Measurements from ENCODE around the gene FAAH2.

FAAH2 gene, protein sequence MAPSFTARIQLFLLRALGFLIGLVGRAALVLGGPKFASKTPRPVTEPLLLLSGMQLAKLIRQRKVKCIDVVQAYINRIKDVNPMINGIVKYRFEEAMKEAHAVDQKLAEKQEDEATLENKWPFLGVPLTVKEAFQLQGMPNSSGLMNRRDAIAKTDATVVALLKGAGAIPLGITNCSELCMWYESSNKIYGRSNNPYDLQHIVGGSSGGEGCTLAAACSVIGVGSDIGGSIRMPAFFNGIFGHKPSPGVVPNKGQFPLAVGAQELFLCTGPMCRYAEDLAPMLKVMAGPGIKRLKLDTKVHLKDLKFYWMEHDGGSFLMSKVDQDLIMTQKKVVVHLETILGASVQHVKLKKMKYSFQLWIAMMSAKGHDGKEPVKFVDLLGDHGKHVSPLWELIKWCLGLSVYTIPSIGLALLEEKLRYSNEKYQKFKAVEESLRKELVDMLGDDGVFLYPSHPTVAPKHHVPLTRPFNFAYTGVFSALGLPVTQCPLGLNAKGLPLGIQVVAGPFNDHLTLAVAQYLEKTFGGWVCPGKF

DNA sequence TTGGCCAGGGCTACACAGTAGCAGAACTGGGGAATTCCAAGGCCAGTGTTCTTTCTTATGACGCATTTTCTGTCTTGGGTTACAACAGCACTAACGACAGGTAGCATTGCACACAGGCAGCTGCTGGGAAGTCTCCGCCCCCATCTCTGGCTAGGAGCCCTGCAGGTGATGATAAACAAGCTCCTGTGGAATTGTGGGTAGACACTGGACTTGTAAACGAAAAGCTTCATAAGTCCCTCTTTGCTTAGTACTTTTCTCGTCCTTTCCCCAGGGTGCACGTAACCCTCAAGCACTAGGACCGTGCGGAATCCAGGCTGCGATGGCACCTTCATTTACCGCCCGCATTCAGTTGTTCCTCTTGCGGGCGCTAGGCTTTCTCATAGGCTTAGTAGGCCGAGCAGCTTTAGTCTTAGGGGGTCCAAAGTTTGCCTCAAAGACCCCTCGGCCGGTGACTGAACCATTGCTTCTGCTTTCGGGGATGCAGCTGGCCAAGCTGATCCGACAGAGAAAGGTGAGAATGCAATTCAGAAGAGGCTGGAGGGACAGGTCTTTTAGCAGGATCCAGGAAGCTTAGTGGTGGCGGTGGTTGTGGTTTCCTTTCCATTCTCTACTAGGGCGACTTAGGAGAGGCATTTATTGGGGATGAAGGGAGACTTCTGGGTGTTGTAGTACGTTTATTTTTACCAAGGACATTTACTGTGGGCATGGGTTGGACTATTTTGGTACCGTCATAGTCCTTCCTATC, at the start of gene FAAH2:
Gene FAAH2 (plus strand): TSS at position 200 of the 745 bp plus-strand sequence. CDS start 120 bp downstream, at position 320.
- peaks cover 0 to 11% (median 3%) of the 10 kb centered on the region in 5 donors for H3K9me3 ChIP-seq (ENCODE audit: control insufficient read depth in 5 of 5, low read length in 5 of 5)
- peaks cover 0 to 11% (median 7%) of the 10 kb centered on the region in 5 donors for H3K27me3 ChIP-seq (ENCODE audit: control insufficient read depth in 5 of 5, insufficient read depth in 4 of 5, low read length in 5 of 5)
- H3K9ac ChIP-seq (ENCODE audit: low read length in 5 of 5) = no peak within 1 kb of the TSS
- no peak within 1 kb of the TSS for H3K27ac ChIP-seq (ENCODE audit: low read depth, low read length)
- no peaks in the 10 kb centered on the region for H3K36me3 ChIP-seq (ENCODE audit: control insufficient read depth in 5 of 5, insufficient read depth in 5 of 5, low read length in 5 of 5)
- no peaks in the 10 kb centered on the region for H3K4me1 ChIP-seq (ENCODE audit: control insufficient read depth in 5 of 5, insufficient read depth in 5 of 5, low read length in 5 of 5)
- peak within 1 kb of the TSS in 3 of 5 donors; percentile 0 to 33 (median 22) for H3K4me3 ChIP-seq (ENCODE audit: low read depth in 1 of 5, low read length in 5 of 5)

DNA sequence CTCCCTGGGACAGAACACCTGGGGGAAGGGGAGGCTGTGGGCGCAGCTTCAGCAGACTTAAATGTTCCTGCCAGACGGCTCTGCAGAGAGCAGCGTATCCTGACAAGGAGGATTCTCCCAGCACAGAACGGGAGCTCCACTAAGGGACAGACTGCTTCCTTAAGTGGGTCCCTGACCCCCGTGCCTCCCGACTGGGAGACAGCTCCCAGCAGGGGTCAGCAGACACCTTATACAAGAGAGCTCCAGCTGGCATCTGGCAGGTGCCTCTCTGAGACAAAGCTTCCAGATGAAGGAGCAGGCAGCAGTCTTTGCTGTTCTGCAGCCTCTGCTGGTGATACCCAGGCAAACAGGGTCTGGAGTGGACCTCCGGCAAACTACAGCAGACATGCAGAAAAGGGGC, 44.5 kb upstream of the FAAH2 start:
- Histone ChIP-seq H3K9me3 (ENCODE audit: control insufficient read depth in 5 of 5, low read length in 5 of 5) (peaks cover 0 to 15% (median 14%) of the 10 kb centered on the region in 5 donors), H3K4me1 (ENCODE audit: control insufficient read depth in 5 of 5, insufficient read depth in 5 of 5, low read length in 5 of 5) (no peaks in the 10 kb centered on the region), H3K9ac (ENCODE audit: low read length in 5 of 5) (no peak overlapping the region), H3K36me3 (ENCODE audit: control insufficient read depth in 5 of 5, insufficient read depth in 5 of 5, low read length in 5 of 5) (peaks cover 0 to 8% (median 0%) of the 10 kb centered on the region in 5 donors), H3K27ac (ENCODE audit: low read depth, low read length) (no peak overlapping the region), H3K4me3 (ENCODE audit: low read depth in 1 of 5, low read length in 5 of 5) (no peak overlapping the region), H3K27me3 (ENCODE audit: control insufficient read depth in 5 of 5, insufficient read depth in 4 of 5, low read length in 5 of 5) (peaks cover 0 to 8% (median 4%) of the 10 kb centered on the region in 5 donors)

DNA sequence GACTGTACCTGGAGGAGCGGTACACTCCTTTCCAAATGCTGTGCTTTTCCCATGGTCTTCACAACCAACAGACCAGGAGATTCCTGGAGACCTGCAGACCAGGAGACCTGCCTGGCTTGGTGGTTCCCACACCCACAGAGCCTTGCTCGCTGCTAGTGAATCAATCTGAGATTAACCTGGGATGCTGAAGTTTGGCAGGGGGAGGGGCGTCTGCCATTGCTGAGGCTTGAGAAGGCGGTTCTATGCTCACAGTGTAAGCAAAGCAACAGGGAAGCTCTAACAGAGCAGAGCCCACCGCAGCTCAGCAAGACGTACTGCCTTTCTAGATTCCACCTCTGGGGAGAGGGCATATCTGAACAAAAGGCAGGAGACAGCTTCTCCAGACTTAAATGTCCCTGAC, 34.5 kb upstream of the FAAH2 start:
- Histone ChIP-seq H3K4me3 (ENCODE audit: low read depth in 1 of 5, low read length in 5 of 5) (no peak overlapping the region), H3K9ac (ENCODE audit: low read length in 5 of 5) (no peak overlapping the region), H3K27me3 (ENCODE audit: control insufficient read depth in 5 of 5, insufficient read depth in 4 of 5, low read length in 5 of 5) (peaks cover 0 to 5% (median 0%) of the 10 kb centered on the region in 5 donors), H3K27ac (ENCODE audit: low read depth, low read length) (no peak overlapping the region), H3K9me3 (ENCODE audit: control insufficient read depth in 5 of 5, low read length in 5 of 5) (peaks cover 0 to 15% (median 0%) of the 10 kb centered on the region in 5 donors), H3K4me1 (ENCODE audit: control insufficient read depth in 5 of 5, insufficient read depth in 5 of 5, low read length in 5 of 5) (no peaks in the 10 kb centered on the region), H3K36me3 (ENCODE audit: control insufficient read depth in 5 of 5, insufficient read depth in 5 of 5, low read length in 5 of 5) (no peaks in the 10 kb centered on the region)

DNA sequence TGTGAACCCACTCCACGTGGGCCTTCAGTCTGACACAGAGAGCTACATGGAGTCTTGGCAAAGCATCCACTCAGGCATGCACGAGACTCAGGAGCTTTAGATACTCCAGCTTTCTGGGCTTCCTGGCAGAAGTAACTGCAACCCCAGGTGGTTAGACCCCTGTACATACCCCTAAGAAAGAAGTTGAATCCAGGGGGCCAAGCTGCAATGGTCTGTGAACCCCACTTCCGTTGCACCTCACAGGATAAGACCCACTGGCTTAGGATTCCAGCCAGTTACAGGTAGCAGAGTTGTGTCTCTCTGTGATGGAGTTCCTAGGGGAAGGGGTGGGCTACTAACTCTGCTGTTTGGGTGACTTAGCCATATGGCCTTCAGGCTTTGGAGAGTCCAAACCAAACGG, 21.4 kb upstream of the FAAH2 start:
- peaks cover 6 to 38% (median 16%) of the 10 kb centered on the region in 5 donors for H3K9me3 ChIP-seq (ENCODE audit: control insufficient read depth in 5 of 5, low read length in 5 of 5)
- H3K9ac ChIP-seq (ENCODE audit: low read length in 5 of 5) = no peak overlapping the region
- H3K4me3 ChIP-seq (ENCODE audit: low read depth in 1 of 5, low read length in 5 of 5) = peak overlapping the region in 1 of 5 donors; percentile 22
- no peak overlapping the region for H3K27ac ChIP-seq (ENCODE audit: low read depth, low read length)
- H3K36me3 ChIP-seq (ENCODE audit: control insufficient read depth in 5 of 5, insufficient read depth in 5 of 5, low read length in 5 of 5) = no peaks in the 10 kb centered on the region
- peaks cover 0 to 20% (median 4%) of the 10 kb centered on the region in 5 donors for H3K27me3 ChIP-seq (ENCODE audit: control insufficient read depth in 5 of 5, insufficient read depth in 4 of 5, low read length in 5 of 5)
- H3K4me1 ChIP-seq (ENCODE audit: control insufficient read depth in 5 of 5, insufficient read depth in 5 of 5, low read length in 5 of 5) = no peaks in the 10 kb centered on the region

DNA sequence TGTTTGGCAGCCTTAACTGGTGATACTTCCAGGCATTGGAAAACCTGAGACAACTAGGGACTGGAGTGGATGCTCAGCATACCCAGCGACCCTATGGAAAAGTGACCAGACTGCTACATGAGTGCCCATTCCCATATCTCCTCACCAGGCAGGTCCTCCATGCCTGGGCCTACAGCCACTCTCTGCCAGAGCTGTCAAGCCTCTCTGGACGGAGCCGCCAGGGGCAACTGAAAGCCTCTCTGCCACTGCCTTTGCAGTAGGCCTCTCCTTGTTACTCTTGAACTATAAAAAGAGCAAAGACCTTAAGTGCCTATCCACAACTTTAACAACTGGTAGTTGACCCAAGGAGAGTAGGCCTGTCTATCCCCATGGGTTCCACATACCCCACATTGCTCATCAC, 20.2 kb upstream of the FAAH2 start:
- H3K9me3 ChIP-seq (ENCODE audit: control insufficient read depth in 5 of 5, low read length in 5 of 5) = peaks cover 6 to 41% (median 16%) of the 10 kb centered on the region in 5 donors
- no peak overlapping the region for H3K27ac ChIP-seq (ENCODE audit: low read depth, low read length)
- H3K4me3 ChIP-seq (ENCODE audit: low read depth in 1 of 5, low read length in 5 of 5) = no peak overlapping the region

DNA sequence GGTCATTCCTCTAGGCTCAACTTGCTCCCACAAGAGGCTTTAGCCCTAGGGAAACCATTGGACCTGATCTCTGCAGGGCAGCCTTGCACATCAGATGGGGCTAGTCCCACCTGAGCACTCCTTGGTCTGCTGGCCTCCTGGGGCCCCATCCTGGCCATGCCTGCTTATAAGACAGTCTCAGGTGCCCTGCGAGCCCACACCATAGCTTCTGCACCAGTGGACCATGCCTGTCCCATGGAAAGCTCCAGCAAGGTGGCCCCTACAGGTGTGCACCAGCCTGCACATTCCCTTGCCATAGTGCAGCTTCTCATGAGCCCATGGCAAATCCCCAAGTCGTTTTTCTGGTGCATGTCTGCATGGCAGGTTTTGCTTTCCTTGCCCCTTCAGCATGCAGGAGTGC, 19.6 kb upstream of the FAAH2 start:
- Histone ChIP-seq H3K27ac (ENCODE audit: low read depth, low read length) (no peak overlapping the region), H3K27me3 (ENCODE audit: control insufficient read depth in 5 of 5, insufficient read depth in 4 of 5, low read length in 5 of 5) (peaks cover 0 to 20% (median 4%) of the 10 kb centered on the region in 5 donors), H3K36me3 (ENCODE audit: control insufficient read depth in 5 of 5, insufficient read depth in 5 of 5, low read length in 5 of 5) (no peaks in the 10 kb centered on the region), H3K4me3 (ENCODE audit: low read depth in 1 of 5, low read length in 5 of 5) (peak overlapping the region in 1 of 5 donors; percentile 4), H3K4me1 (ENCODE audit: control insufficient read depth in 5 of 5, insufficient read depth in 5 of 5, low read length in 5 of 5) (no peaks in the 10 kb centered on the region), H3K9ac (ENCODE audit: low read length in 5 of 5) (no peak overlapping the region), H3K9me3 (ENCODE audit: control insufficient read depth in 5 of 5, low read length in 5 of 5) (peaks cover 6 to 41% (median 16%) of the 10 kb centered on the region in 5 donors)

More for the DNA sequence above, 20.2 kb upstream of the FAAH2 start:
- peaks cover 0 to 20% (median 4%) of the 10 kb centered on the region in 5 donors for H3K27me3 ChIP-seq (ENCODE audit: control insufficient read depth in 5 of 5, insufficient read depth in 4 of 5, low read length in 5 of 5)
- no peak overlapping the region for H3K9ac ChIP-seq (ENCODE audit: low read length in 5 of 5)
- no peaks in the 10 kb centered on the region for H3K4me1 ChIP-seq (ENCODE audit: control insufficient read depth in 5 of 5, insufficient read depth in 5 of 5, low read length in 5 of 5)
- H3K36me3 ChIP-seq (ENCODE audit: control insufficient read depth in 5 of 5, insufficient read depth in 5 of 5, low read length in 5 of 5) = no peaks in the 10 kb centered on the region

DNA sequence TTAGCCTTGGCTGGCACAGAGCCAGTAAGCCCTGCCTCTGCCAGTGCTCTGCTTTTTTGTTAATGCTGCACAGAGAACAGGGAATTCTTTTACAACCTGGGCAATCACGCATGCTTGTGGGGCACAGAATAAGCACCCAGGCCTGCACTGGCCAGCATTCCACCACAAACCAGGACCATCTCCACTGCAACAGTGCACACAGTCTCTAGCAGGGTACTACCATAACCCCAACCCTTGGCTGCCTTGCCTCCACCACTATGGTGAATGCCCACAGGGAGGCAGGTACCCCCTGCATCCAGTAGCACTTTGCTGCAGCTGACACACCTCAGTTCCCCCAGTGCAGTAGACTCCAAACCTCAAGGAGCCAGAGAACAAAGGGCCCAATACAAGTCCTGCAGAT, 19.2 kb upstream of the FAAH2 start:
- Histone ChIP-seq H3K9me3 (ENCODE audit: control insufficient read depth in 5 of 5, low read length in 5 of 5) (peaks cover 6 to 41% (median 16%) of the 10 kb centered on the region in 5 donors), H3K27ac (ENCODE audit: low read depth, low read length) (no peak overlapping the region), H3K4me3 (ENCODE audit: low read depth in 1 of 5, low read length in 5 of 5) (peak overlapping the region in 1 of 5 donors; percentile 4), H3K9ac (ENCODE audit: low read length in 5 of 5) (no peak overlapping the region), H3K27me3 (ENCODE audit: control insufficient read depth in 5 of 5, insufficient read depth in 4 of 5, low read length in 5 of 5) (peaks cover 0 to 20% (median 4%) of the 10 kb centered on the region in 5 donors), H3K4me1 (ENCODE audit: control insufficient read depth in 5 of 5, insufficient read depth in 5 of 5, low read length in 5 of 5) (no peaks in the 10 kb centered on the region), H3K36me3 (ENCODE audit: control insufficient read depth in 5 of 5, insufficient read depth in 5 of 5, low read length in 5 of 5) (no peaks in the 10 kb centered on the region)

DNA sequence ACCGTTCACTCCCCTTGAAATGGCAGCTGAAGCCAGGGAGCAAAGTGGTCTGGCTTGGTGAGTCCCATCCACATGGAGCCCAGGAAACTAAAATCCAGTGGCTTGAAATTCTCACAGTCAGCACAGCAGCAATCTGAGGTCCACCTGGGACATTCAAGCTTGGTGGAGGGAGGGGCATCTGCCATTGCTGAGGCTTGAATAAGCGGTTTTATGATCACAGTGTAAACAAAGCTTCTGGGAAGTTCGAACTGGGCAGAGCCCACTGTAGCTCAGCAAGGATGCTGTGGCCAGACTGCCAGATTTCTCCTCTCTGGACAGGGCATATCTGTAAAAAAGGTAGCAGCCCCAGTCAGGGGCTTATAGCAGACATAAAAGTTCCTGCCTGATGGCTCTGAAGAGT, 15.5 kb upstream of the FAAH2 start:
- no peak overlapping the region for H3K9ac ChIP-seq (ENCODE audit: low read length in 5 of 5)
- no peaks in the 10 kb centered on the region for H3K36me3 ChIP-seq (ENCODE audit: control insufficient read depth in 5 of 5, insufficient read depth in 5 of 5, low read length in 5 of 5)
- no peak overlapping the region for H3K4me3 ChIP-seq (ENCODE audit: low read depth in 1 of 5, low read length in 5 of 5)
- no peak overlapping the region for H3K27ac ChIP-seq (ENCODE audit: low read depth, low read length)
- no peaks in the 10 kb centered on the region for H3K4me1 ChIP-seq (ENCODE audit: control insufficient read depth in 5 of 5, insufficient read depth in 5 of 5, low read length in 5 of 5)
- H3K9me3 ChIP-seq (ENCODE audit: control insufficient read depth in 5 of 5, low read length in 5 of 5) = peaks cover 0 to 22% (median 6%) of the 10 kb centered on the region in 5 donors
- peaks cover 0 to 11% (median 4%) of the 10 kb centered on the region in 5 donors for H3K27me3 ChIP-seq (ENCODE audit: control insufficient read depth in 5 of 5, insufficient read depth in 4 of 5, low read length in 5 of 5)

DNA sequence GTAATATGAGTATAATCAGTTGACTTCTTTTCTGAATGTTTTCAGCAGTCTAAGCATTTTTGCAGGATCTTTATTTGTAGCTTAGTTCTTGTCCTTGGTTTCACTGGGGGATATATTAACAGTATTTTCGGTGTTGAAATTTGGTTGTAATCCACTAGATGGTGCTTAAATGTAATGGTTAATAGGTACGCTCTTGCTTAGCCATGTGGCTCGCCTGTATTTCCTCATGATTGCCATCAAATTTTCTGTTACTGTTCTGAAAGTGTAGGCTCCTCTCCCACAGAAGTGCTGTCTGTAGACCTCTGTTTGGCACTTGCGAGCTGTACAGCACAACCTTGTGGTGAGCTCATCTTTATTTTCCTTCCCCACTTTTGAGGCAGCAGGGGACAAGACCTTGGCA, 3.9 kb upstream of the FAAH2 start:
- no peak overlapping the region for H3K27ac ChIP-seq (ENCODE audit: low read depth, low read length)
- H3K4me3 ChIP-seq (ENCODE audit: low read depth in 1 of 5, low read length in 5 of 5) = no peak overlapping the region
- H3K4me1 ChIP-seq (ENCODE audit: control insufficient read depth in 5 of 5, insufficient read depth in 5 of 5, low read length in 5 of 5) = no peaks in the 10 kb centered on the region
- H3K9me3 ChIP-seq (ENCODE audit: control insufficient read depth in 5 of 5, low read length in 5 of 5) = peaks cover 0 to 29% (median 16%) of the 10 kb centered on the region in 5 donors
- peaks cover 0 to 10% (median 7%) of the 10 kb centered on the region in 5 donors for H3K27me3 ChIP-seq (ENCODE audit: control insufficient read depth in 5 of 5, insufficient read depth in 4 of 5, low read length in 5 of 5)
- H3K9ac ChIP-seq (ENCODE audit: low read length in 5 of 5) = no peak overlapping the region
- no peaks in the 10 kb centered on the region for H3K36me3 ChIP-seq (ENCODE audit: control insufficient read depth in 5 of 5, insufficient read depth in 5 of 5, low read length in 5 of 5)

Data from subcutaneous abdominal adipose tissue (tissue), 5 donors.